ENCODE data around the gene MAU2.

Gene MAU2

DNA sequence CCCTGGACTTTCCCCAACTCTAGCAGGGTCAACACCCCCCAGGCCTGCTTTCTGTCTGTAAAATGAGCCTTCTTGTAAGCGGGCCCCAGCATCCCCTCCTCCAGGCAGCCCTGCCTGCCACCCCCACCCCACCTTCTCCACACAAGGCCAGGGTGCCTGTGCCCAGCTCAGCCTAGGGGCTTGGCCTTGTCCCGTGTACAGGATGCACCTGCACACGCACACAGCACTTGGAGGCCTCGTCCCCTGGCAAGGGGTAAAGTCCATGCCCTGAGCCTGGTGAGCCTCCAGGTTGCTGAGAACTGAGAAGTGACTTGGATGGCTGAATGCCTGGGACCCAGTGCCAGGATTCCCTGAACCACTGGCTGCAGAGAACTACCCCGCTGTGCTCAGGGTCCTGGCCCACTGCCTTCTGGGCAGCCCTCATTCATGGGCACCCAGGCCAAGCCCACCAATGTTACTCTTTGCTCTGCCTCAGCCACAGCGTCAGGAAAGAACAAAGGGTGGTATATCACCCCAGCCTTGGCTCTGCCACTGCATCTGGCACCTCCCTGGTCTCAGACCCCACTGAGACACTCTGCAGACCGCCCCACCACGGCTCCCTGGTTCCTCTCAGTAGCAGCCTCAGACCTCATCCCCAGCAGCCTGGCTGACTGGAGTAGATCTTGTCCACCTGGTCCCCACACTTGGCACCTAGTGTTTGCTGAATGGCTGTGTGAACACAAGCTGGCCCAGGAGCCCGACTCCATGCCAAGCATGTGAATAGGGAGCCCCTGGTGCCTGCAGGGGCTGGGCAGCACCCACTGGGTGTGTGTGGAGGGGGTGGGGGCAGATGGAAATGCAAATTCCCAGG lies 45.7 kb upstream of the MAU2 start:
- H3K4me2 ChIP-seq (ENCODE audit: low read length): no peak overlapping the region
- no peak overlapping the region for H2AFZ ChIP-seq (ENCODE audit: low read depth, low read length)
- no peaks in the 10 kb centered on the region for H3K4me1 ChIP-seq (ENCODE audit: low read length)
- H3K27me3 ChIP-seq (ENCODE audit: low read depth, low read length): no peaks in the 10 kb centered on the region
- H3K79me2 ChIP-seq (ENCODE audit: low read length): no peaks in the 10 kb centered on the region
- peaks cover 19% of the 10 kb centered on the region for H3K36me3 ChIP-seq (replicated peaks; ENCODE audit: low read depth, low read length)
- no peaks in the 10 kb centered on the region for H3K9me3 ChIP-seq (ENCODE audit: insufficient read depth, low read length)
- H3K27ac ChIP-seq (ENCODE audit: low read length): no peak overlapping the region
- TF ChIP-seq, protein P1, sequence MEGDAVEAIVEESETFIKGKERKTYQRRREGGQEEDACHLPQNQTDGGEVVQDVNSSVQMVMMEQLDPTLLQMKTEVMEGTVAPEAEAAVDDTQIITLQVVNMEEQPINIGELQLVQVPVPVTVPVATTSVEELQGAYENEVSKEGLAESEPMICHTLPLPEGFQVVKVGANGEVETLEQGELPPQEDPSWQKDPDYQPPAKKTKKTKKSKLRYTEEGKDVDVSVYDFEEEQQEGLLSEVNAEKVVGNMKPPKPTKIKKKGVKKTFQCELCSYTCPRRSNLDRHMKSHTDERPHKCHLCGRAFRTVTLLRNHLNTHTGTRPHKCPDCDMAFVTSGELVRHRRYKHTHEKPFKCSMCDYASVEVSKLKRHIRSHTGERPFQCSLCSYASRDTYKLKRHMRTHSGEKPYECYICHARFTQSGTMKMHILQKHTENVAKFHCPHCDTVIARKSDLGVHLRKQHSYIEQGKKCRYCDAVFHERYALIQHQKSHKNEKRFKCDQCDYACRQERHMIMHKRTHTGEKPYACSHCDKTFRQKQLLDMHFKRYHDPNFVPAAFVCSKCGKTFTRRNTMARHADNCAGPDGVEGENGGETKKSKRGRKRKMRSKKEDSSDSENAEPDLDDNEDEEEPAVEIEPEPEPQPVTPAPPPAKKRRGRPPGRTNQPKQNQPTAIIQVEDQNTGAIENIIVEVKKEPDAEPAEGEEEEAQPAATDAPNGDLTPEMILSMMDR (IDR thresholded peaks at IDR 0.05; ENCODE audit: low read depth, low read length): no peak
- no peak for TF ChIP-seq EZH2phosphoT487 (IDR thresholded peaks at IDR 0.05; ENCODE audit: low read depth)
- no peaks in the 10 kb centered on the region for H4K20me1 ChIP-seq (ENCODE audit: insufficient read depth, low read length)
- no peak overlapping the region for H3K9ac ChIP-seq (ENCODE audit: low read length)
- H3K4me3 ChIP-seq (ENCODE audit: low read length): no peak overlapping the region

DNA sequence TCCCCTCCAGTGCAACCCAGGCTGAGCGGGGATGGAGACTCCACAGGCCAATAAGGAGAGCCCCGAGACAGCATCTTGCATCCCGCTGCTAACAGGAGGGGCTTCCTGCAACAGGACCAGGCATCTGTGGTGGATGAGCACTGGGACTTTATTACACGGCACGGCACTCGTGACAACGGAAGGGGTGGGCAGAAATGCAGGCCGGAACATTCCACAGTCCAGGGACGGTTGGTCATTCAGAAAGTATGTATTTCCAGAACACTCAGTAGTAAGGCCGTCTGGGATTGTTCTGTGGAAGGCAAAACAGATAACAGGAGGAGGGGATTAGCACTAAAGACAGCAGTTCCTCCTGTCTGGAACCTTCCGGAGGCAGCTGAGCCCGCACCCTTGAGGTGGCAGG lies 44.2 kb upstream of the MAU2 start:
- peaks cover 27% of the 10 kb centered on the region for H3K36me3 ChIP-seq (replicated peaks; ENCODE audit: low read depth, low read length)
- H3K79me2 ChIP-seq (ENCODE audit: low read length): no peaks in the 10 kb centered on the region
- H3K27ac ChIP-seq (ENCODE audit: low read length): no peak overlapping the region

DNA sequence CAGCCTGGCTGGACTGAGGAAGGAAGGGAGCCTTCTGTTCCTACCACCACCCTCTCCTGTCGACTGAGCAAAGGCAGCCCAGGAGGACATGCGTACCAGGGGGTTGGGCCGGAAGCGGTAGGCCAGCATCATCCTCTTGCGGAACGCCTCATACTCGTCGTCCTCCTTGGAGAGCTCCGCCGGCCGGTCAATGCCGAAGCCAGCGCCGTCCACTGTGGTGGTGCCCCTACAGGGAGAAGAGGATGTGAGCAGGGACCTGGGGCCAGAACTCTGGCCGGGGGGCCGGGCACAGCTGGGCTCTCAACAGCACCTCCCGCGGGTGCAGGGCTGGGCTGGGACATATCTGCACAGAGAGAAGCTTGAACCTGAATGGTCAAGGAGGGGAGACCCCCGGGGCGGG lies 43.8 kb upstream of the MAU2 start:
- no peak overlapping the region for H2AFZ ChIP-seq (ENCODE audit: low read depth, low read length)
- TF ChIP-seq, protein P1 (IDR thresholded peaks at IDR 0.05; ENCODE audit: low read depth, low read length): no peak
- no peak for TF ChIP-seq EZH2phosphoT487 (IDR thresholded peaks at IDR 0.05; ENCODE audit: low read depth)
- H4K20me1 ChIP-seq (ENCODE audit: insufficient read depth, low read length): no peaks in the 10 kb centered on the region

More for the DNA sequence above, 44.2 kb upstream of the MAU2 start:
- Histone ChIP-seq H3K9me3 (ENCODE audit: insufficient read depth, low read length) (no peaks in the 10 kb centered on the region), H2AFZ (ENCODE audit: low read depth, low read length) (no peak overlapping the region), H3K4me3 (ENCODE audit: low read length) (no peak overlapping the region), H4K20me1 (ENCODE audit: insufficient read depth, low read length) (no peaks in the 10 kb centered on the region), H3K9ac (ENCODE audit: low read length) (no peak overlapping the region), H3K4me2 (ENCODE audit: low read length) (no peak overlapping the region), H3K27me3 (ENCODE audit: low read depth, low read length) (no peaks in the 10 kb centered on the region), H3K4me1 (ENCODE audit: low read length) (no peaks in the 10 kb centered on the region)
- no peak for TF ChIP-seq EZH2phosphoT487 (IDR thresholded peaks at IDR 0.05; ENCODE audit: low read depth)
- TF ChIP-seq, protein P1 (IDR thresholded peaks at IDR 0.05; ENCODE audit: low read depth, low read length): no peak

DNA sequence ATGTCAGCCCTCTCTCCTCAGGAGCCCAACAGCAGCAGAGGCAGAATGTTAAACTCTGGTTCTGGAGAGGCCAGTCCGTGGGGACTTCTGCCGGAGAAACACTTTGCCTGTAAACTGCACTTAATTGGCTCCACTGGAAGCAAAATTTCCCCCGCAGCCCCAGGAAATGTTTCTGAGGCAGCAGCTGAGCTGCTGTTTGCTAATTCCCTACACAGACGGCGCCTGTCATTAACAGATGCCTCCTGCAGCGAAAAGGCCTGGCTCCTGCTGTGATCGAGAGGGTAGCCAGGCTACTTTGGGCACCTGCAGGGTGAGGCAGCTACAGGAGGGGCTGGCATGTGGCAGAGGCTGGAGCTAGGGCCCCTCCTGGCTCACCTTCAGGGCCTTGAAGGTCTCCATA lies 42.3 kb upstream of the MAU2 start:
- TF ChIP-seq, protein P1 (IDR thresholded peaks at IDR 0.05; ENCODE audit: low read depth, low read length): no peak
- TF ChIP-seq EZH2phosphoT487 (IDR thresholded peaks at IDR 0.05; ENCODE audit: low read depth): no peak
- Histone ChIP-seq H3K4me1 (ENCODE audit: low read length) (no peaks in the 10 kb centered on the region), H3K36me3 (replicated peaks; ENCODE audit: low read depth, low read length) (peaks cover 32% of the 10 kb centered on the region), H4K20me1 (ENCODE audit: insufficient read depth, low read length) (no peaks in the 10 kb centered on the region), H3K9me3 (ENCODE audit: insufficient read depth, low read length) (no peaks in the 10 kb centered on the region), H3K4me2 (ENCODE audit: low read length) (no peak overlapping the region), H3K9ac (ENCODE audit: low read length) (no peak overlapping the region), H3K27ac (ENCODE audit: low read length) (no peak overlapping the region), H3K79me2 (ENCODE audit: low read length) (no peaks in the 10 kb centered on the region), H3K4me3 (ENCODE audit: low read length) (no peak overlapping the region), H3K27me3 (ENCODE audit: low read depth, low read length) (no peaks in the 10 kb centered on the region), H2AFZ (ENCODE audit: low read depth, low read length) (no peak overlapping the region)

More for the DNA sequence above, 43.8 kb upstream of the MAU2 start:
- Histone ChIP-seq H3K27me3 (ENCODE audit: low read depth, low read length) (no peaks in the 10 kb centered on the region), H3K4me1 (ENCODE audit: low read length) (no peaks in the 10 kb centered on the region), H3K79me2 (ENCODE audit: low read length) (no peaks in the 10 kb centered on the region), H3K4me3 (ENCODE audit: low read length) (no peak overlapping the region), H3K9ac (ENCODE audit: low read length) (no peak overlapping the region), H3K9me3 (ENCODE audit: insufficient read depth, low read length) (no peaks in the 10 kb centered on the region), H3K27ac (ENCODE audit: low read length) (no peak overlapping the region), H3K36me3 (replicated peaks; ENCODE audit: low read depth, low read length) (peaks cover 32% of the 10 kb centered on the region), H3K4me2 (ENCODE audit: low read length) (no peak overlapping the region)

All from OCI-LY3 (cell line).